Naive thymus-derived CD8-positive, alpha-beta T cell (primary cell): ENCODE data around the gene SBF1. TPM values are rescaled to one million over a fixed set of nuclear protein-coding genes. Genes with fewer than 3 reads are reported as not detected.

Experiments used
- ATAC-seq, 2 donors: fragments of 150-1000 bp; cut with Tn5 transposase in 1 of 2; sonication (Bioruptor Pico), chemical (Tn5 transposase) in 1 of 2; 1 replicate in 1 of 2; 2 replicates in 1 of 2; pipeline ENCODE4 v1.10.0; 2021; ENCODE audit warnings: mild to moderate bottlenecking in 2 of 2, moderate library complexity in 2 of 2
- POLR2A ChIA-PET: fragments of 350-600 bp; sonication (Branson Sonifier 250); formaldehyde crosslinking; loops from one replicate; lab custom pipeline; 2021; ENCODE audit warnings: antibody characterized with exemption; lab: Charles Lee
- DNase-seq, 10 donors: peaks; one replicate each; pipeline versions ENCODE4 v3.0.0 to v3.0.0-alpha.2; 2020 to 2022
- H3K27ac Mint-ChIP-seq, 10 donors: one replicate each; pipeline ENCODE4 v1.8.0; 2020 to 2022; ENCODE audit warnings: mild to moderate bottlenecking in 10 of 10, mixed read lengths in 10 of 10, moderate library complexity in 4 of 10, inconsistent platforms in 1 of 10
- H3K27me3 Mint-ChIP-seq, 5 donors: one replicate each; pipeline ENCODE4 v1.8.0; 2021 to 2022; ENCODE audit warnings: mixed read lengths in 5 of 5
- H3K36me3 Mint-ChIP-seq, 3 donors: one replicate each; pipeline ENCODE4 v1.8.0; 2020 to 2022; ENCODE audit warnings: mixed read lengths in 3 of 3, mild to moderate bottlenecking in 2 of 3, inconsistent platforms in 1 of 3
- H3K4me1 Mint-ChIP-seq, 4 donors: one replicate each; pipeline ENCODE4 v1.8.0; 2021 to 2022; ENCODE audit warnings: mixed read lengths in 4 of 4
- H3K4me3 Mint-ChIP-seq, 10 donors: one replicate each; pipeline ENCODE4 v1.8.0; 2020 to 2022; ENCODE audit warnings: mild to moderate bottlenecking in 10 of 10, mixed read lengths in 10 of 10, moderate library complexity in 6 of 10, inconsistent platforms in 1 of 10
- H3K9me3 Mint-ChIP-seq, 9 donors: one replicate each; pipeline ENCODE4 v1.8.0; 2020 to 2022; ENCODE audit warnings: mixed read lengths in 9 of 9, mild to moderate bottlenecking in 3 of 9, inconsistent platforms in 1 of 9, moderate library complexity in 1 of 9
- polyA plus RNA-seq, 3 donors: library from polyadenylated mRNA; unstranded; fragments of 300-500 nt; fragmentation: Illumina TruSeq; gene quantifications; one replicate each; pipeline ENCODE4 v1.2.3, GENCODE V29; 2021
- total RNA-seq, 8 experiments: library from RNA in 2 of 8; stranded (reverse) in 2 of 8; gene quantifications; one replicate each; pipeline ENCODE4 v1.2.3 and lab custom pipeline; 2021 to 2026

SBF1 gene
- total and polyA plus RNA-seq, 5 experiments from 2014 or later: 17.1 to 222 (median 37.4) TPM

DNA sequence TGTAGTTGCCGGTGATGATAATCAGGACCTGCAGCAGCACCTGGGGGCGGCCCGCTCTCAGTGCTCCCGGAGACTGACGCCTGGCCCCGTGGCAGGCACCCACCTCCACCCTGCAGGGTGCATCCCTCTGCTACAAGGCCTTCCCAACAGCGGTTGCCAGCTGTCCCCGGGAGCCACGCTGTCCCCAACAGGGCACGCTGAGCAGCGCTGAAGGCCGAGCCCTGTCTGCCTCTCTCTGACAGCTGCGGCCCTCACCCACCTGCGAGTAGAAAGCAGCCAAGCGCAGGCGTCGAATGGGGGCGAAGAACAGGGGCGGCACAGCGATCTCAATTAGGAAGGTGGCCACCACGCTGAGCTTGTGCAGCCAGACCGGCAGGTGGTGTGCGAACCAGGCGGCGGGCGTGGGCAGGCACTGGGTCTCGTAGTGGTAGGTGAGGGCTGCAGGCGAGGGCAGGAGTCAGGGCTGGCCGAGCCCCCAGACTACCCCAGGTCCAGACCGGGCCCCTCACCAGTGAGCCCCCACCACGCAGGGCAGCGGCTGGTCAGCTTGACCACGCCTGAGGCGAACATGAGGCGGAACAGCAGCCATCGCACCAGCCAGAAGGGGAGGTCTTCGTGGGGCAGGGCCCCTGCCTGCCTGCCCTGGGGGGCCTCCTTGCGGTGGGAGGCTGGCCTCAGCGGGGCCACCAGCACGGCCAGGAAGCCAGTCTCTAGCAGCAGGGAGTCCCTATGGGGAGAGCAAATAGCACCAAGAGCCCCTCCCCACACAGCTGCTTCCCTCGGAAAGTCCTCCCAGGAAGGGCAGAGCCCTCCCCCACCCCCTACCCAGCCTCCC, 31.2 kb upstream of the SBF1 start:
- peaks cover 0 to 5% (median 0%) of the 10 kb centered on the region in 3 donors for H3K36me3 Mint-ChIP-seq
- H3K27me3 Mint-ChIP-seq: no peaks in the 10 kb centered on the region
- H3K27ac Mint-ChIP-seq: peak overlapping the region in 3 of 10 donors; percentile 29 to 92 (median 38)
- peak overlapping the region; percentile 15 to 95 (median 91) for H3K4me3 Mint-ChIP-seq
- ATAC-seq (no peak), DNase-seq (no peak)
- peaks cover 2 to 19% (median 15%) of the 10 kb centered on the region in 4 donors for H3K4me1 Mint-ChIP-seq
- no peaks in the 10 kb centered on the region for H3K9me3 Mint-ChIP-seq
- POLR2A ChIA-PET: interaction anchor here (0.8 to 7.9 kb wide), 7 partner anchors 13 to 254 kb away, joined by 3 to 128 read pairs (median 8); partner anchors contain the start of gene SCO2

GRCh38 chr22:50505276-50505775, 30.5 kb upstream of the SBF1 start:
- Mint-ChIP-seq H3K27me3 (no peaks in the 10 kb centered on the region), H3K4me1 (peaks cover 2 to 19% (median 15%) of the 10 kb centered on the region in 4 donors), H3K27ac (peak overlapping the region in 1 of 10 donors; percentile 29), H3K36me3 (peaks cover 0 to 5% (median 0%) of the 10 kb centered on the region in 3 donors), H3K4me3 (peak overlapping the region in 5 of 10 donors; percentile 10 to 94 (median 23)), H3K9me3 (no peaks in the 10 kb centered on the region)
- ATAC-seq (no peak), DNase-seq (no peak)
- POLR2A ChIA-PET: interaction anchor here (0.6 to 7.9 kb wide), 6 partner anchors 8 to 61 kb away, joined by 3 to 128 read pairs (median 4); partner anchors contain the start of gene SCO2

- Mint-ChIP-seq H3K27ac (no peak overlapping the region), H3K4me1 (peaks cover 2 to 19% (median 14%) of the 10 kb centered on the region in 4 donors), H3K27me3 (no peaks in the 10 kb centered on the region), H3K4me3 (no peak overlapping the region), H3K36me3 (peaks cover 0 to 5% (median 0%) of the 10 kb centered on the region in 3 donors), H3K9me3 (no peaks in the 10 kb centered on the region)
- POLR2A ChIA-PET: interaction anchor here (0.6 to 7.9 kb wide), 5 partner anchors 8 to 60 kb away, joined by 3 to 128 read pairs (median 4); partner anchors contain the start of gene SCO2
- no peak for DNase-seq
- no peak for ATAC-seq
Measured at GRCh38 chr22:50504369-50505211, 29.8 kb upstream of the SBF1 start.

GRCh38 chr22:50503475-50504145, 28.8 kb upstream of the SBF1 start:
- DNase-seq (no peak), ATAC-seq (no peak)
- H3K27me3 Mint-ChIP-seq: no peaks in the 10 kb centered on the region
- no peak overlapping the region for H3K4me3 Mint-ChIP-seq
- peaks cover 0 to 5% (median 0%) of the 10 kb centered on the region in 3 donors for H3K36me3 Mint-ChIP-seq
- no peak overlapping the region for H3K27ac Mint-ChIP-seq
- POLR2A ChIA-PET: interaction anchor here (0.6 to 1.7 kb wide), 3 partner anchors 22 to 675 kb away, joined by 3 to 5 read pairs (median 3); partner anchors contain the start of gene SCO2
- H3K4me1 Mint-ChIP-seq: peaks cover 2 to 10% (median 6%) of the 10 kb centered on the region in 4 donors
- H3K9me3 Mint-ChIP-seq: no peaks in the 10 kb centered on the region

DNA sequence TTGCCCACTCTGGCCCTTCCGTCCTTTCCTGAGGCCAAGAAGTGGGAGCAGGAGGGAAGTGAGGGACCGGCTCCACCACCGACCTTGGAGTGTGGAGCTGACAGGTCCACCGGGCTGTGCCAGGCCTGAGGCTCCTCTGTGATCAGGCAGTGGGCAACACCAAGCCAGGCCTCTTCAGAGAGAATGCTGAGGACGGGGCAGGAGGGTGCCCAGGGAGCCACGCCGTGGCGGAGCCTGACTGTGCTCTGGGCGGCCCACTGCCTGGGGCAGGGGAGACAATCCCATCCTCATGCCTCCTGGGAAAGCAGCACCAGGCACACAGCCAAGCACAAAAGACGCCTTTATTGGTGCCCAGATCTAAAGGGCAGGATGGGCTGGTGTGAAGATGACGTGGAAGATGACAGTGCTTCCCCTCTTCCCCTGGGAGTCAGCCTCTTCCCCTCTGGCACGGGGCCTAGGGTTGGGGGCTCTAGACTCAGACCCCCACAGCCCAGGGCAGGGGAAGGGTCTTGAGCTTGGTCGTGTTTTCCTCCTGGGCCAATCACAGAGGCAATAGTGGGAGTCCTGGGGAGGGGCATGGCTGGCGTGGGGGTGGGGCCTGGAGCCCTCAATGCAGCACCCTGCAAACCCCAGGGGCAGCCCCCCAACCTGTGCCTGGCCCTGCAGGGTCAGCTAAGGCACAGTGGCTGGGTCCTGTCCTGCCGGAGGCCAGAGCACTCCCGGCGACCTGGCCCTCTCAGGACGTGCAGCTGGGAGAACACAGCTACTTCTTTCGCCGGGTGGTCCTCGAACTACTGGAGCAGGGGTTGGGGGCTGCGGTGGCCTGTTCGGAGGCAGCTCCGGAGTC, 28.0 kb upstream of the SBF1 start:
- H3K4me1 Mint-ChIP-seq: peaks cover 2 to 11% (median 9%) of the 10 kb centered on the region in 4 donors
- no peaks in the 10 kb centered on the region for H3K27me3 Mint-ChIP-seq
- no peaks in the 10 kb centered on the region for H3K9me3 Mint-ChIP-seq
- DNase-seq (no peak), ATAC-seq (no peak)
- peaks cover 0 to 5% (median 0%) of the 10 kb centered on the region in 3 donors for H3K36me3 Mint-ChIP-seq
- no peak overlapping the region for H3K27ac Mint-ChIP-seq
- POLR2A ChIA-PET: interaction anchor here (0.6 to 1.7 kb wide), 3 partner anchors 23 to 674 kb away, joined by 3 to 5 read pairs (median 3); partner anchors contain the start of gene SCO2
- H3K4me3 Mint-ChIP-seq: no peak overlapping the region

DNA sequence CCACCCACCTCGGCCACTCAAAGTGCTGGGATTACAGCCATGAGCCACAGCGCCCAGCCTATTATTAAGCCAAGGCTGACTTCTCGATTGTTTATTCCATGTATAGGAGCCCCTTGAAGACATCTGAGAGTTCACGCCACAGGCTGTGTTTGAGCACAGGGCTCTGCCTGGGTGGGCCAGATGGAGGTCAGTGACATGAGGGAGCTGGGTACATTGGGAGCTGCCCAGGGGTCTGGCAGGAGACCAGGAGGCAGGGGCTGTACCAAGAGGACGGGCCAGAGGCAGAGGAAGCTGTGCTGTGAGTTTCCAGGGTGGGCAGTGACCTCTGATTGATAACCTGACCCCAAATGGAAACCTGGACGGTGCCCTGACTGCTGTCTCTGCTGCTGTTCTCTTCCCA, 27.3 kb upstream of the SBF1 start:
- Mint-ChIP-seq H3K27me3 (no peaks in the 10 kb centered on the region), H3K4me3 (no peak overlapping the region), H3K36me3 (peaks cover 0 to 5% (median 0%) of the 10 kb centered on the region in 3 donors), H3K27ac (no peak overlapping the region), H3K4me1 (peaks cover 0 to 13% (median 6%) of the 10 kb centered on the region in 4 donors), H3K9me3 (no peaks in the 10 kb centered on the region)
- no peak for ATAC-seq
- POLR2A ChIA-PET: interaction anchor here (1.7 kb wide), 1 partner anchor 23 kb away, joined by 5 read pairs; the partner anchor contains the start of gene SCO2
- DNase-seq: no peak

DNA sequence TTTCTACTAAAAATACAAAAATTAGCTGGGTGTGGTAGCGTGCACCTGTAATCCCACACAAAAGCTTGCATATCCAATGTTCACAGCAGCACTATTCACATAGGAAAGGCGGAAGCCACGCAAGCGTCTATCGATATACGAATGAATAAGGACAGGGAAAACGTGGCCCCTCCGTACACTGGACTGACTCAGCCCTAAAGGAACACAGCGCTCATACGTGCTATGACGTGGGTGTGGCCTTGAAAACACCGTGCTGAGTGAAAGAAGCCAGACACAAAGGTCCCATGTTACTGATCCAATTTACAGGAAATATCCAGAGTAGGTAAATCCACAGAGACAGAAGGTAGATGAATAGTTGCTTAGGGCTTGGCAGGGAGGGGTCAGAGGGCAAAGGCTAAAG, 25.6 kb upstream of the SBF1 start:
- Mint-ChIP-seq H3K4me3 (no peak overlapping the region), H3K27ac (no peak overlapping the region), H3K27me3 (no peaks in the 10 kb centered on the region), H3K36me3 (peaks cover 0 to 5% (median 0%) of the 10 kb centered on the region in 3 donors), H3K9me3 (no peaks in the 10 kb centered on the region), H3K4me1 (peaks cover 0 to 13% (median 5%) of the 10 kb centered on the region in 4 donors)
- POLR2A ChIA-PET: no interaction called here
- no peak for DNase-seq
- no peak for ATAC-seq

- DNase-seq: peak; percentile 40 to 86 (median 68)
- Mint-ChIP-seq H3K4me3 (no peak overlapping the region), H3K27me3 (no peaks in the 10 kb centered on the region), H3K4me1 (peaks cover 0 to 13% (median 5%) of the 10 kb centered on the region in 4 donors), H3K27ac (no peak overlapping the region), H3K36me3 (peaks cover 0 to 2% (median 0%) of the 10 kb centered on the region in 3 donors), H3K9me3 (no peaks in the 10 kb centered on the region)
- peak; percentile 95 to 98 for ATAC-seq
- POLR2A ChIA-PET: interaction anchor here (0.6 to 1.9 kb wide), 13 partner anchors 9 to 258 kb away, joined by 3 to 9 read pairs (median 5); partner anchors contain the start of genes ARSA, LMF2, NCAPH2 and SCO2
Measured at GRCh38 chr22:50498322-50498890, 23.6 kb upstream of the SBF1 start.

DNA sequence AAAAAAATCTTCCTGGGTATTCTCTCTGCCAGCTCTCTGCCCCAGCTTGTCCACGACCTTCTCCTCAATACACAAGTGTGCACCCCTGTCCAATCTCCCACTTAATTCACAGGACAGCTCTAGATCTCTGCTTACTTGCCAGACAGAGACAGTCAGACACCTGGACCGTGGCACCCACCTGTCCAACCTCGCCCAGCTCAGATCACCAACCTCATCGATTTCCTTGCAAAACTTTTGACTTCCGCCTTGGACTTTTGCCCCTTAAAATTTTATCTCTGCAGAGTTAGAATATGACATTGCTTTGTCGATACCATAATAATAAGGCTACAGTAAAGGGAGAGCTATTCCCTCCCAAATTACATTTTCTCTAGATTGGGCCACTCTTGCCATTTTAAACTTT, 22.3 kb upstream of the SBF1 start:
- Mint-ChIP-seq H3K27ac (peak overlapping the region in 3 of 10 donors; percentile 34 to 90 (median 54)), H3K4me1 (peaks cover 0 to 13% (median 5%) of the 10 kb centered on the region in 4 donors), H3K27me3 (no peaks in the 10 kb centered on the region), H3K36me3 (peaks cover 0 to 2% (median 0%) of the 10 kb centered on the region in 3 donors), H3K4me3 (no peak overlapping the region), H3K9me3 (no peaks in the 10 kb centered on the region)
- ATAC-seq (no peak), DNase-seq (no peak)
- POLR2A ChIA-PET: interaction anchor here (0.5 to 2.2 kb wide), 6 partner anchors 8 to 70 kb away, joined by 3 to 9 read pairs (median 4); partner anchors contain the start of gene SCO2

DNA sequence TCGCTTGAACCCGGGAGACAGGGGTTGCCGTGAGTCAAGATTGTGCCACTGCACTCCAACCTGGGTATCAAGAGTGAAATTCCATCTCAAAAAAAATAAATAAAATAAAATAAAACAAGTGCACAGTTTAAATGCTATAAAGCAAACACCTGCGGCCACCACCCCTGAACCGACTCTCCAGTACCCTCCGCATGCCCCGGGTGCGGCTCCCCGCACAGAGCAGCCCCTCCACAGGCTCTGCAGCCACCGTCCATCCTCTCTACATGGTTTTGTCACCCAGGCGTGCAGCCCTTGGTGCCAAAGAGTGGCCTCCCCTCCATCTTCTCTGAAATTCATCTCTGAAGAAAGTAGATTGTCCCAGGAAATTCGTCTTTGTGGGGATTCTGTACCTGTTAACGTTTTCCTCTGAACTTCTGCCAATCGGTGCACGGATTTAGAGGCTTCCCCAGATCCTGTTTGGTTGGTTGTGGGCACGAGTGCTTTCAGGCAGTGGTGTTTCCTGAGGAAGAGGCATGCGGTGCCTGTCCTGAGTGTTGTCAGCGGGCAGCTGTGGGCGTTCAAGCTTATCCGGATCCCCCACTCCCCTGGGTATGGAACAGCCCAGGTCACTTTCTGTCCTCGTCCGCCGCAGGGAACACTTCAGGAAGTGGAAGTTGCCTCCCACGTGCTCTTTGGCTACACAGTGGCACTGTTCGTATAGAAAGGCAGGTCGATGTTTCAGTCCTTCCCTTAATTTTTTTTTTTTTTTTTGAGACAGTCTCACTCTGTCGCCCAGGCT, 15.9 kb upstream of the SBF1 start:
- H3K36me3 Mint-ChIP-seq: no peaks in the 10 kb centered on the region
- DNase-seq (no peak), ATAC-seq (peak; percentile 35 to 53)
- peak overlapping the region in 2 of 10 donors; percentile 5 to 31 for H3K27ac Mint-ChIP-seq
- H3K4me1 Mint-ChIP-seq: peaks cover 5 to 13% (median 8%) of the 10 kb centered on the region in 4 donors
- H3K27me3 Mint-ChIP-seq: no peaks in the 10 kb centered on the region
- POLR2A ChIA-PET: interaction anchor here (0.7 to 2.3 kb wide), 3 partner anchors 13 to 85 kb away, joined by 3 to 10 read pairs (median 3); no protein-coding TSS in a partner anchor
- H3K9me3 Mint-ChIP-seq: no peaks in the 10 kb centered on the region
- H3K4me3 Mint-ChIP-seq: peak overlapping the region in 8 of 10 donors; percentile 31 to 74 (median 67)
